HG02885 (cell line): Measurements from ENCODE around the gene YIPF3.
"Not testable (repeated sequence)": the region's sequence is repeated elsewhere in the genome, so short reads cannot be mapped to it uniquely, and the experiment has no call there.

Experiments used
- ATAC-seq: cut with Tn5 transposase; IDR thresholded peaks from one replicate; pipeline ENCODE4 v1.9.1; 2021; ENCODE audit warnings: mild to moderate bottlenecking; ENCODE audit not compliant: unreplicated experiment, poor library complexity

YIPF3 gene

DNA sequence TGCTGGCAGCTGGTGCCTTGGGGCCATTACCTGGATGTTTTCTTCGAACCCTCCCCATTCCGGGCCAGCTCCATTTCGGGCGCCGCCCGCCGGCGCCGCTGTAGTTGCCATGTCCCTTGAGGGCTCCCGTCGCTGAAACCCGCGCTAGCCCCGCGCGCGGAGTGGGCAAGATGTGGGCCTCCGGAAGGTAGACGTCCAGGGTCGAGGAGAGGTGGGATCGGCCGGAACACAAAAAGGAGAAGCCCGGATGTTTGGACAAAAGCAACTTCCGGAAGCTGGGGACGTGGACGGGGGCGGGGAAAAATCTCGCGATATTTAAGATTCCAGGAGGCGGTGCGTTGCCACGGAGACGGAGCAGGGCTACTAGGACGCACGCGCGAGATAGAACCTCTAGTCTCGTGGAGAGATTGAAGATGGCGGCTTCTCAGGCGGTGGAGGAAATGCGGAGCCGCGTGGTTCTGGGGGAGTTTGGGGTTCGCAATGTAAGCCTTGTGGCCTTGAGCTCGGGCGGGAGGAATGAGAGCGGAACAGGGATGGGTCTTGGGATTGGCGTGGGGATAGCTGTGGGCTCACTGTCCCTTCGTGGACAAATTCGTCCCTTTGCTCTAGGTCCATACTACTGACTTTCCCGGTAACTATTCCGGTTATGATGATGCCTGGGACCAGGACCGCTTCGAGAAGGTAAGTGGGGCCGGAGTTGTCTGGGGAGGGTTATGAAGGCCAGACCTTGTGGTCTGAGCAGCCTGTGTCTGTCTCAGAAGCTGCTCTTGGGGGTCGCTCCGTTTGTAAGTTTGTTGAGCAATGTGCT is at the start of gene YIPF3, which contains the start of gene POLR1C:
TSS of gene YIPF3 (minus strand) at position 230 of the 808 bp plus-strand sequence. CDS start at position 111, 119 bp downstream.
TSS of gene POLR1C (plus strand) at position 393 of the 808 bp plus-strand sequence. CDS start at position 414, 21 bp downstream.
- peak; percentile 92 for ATAC-seq

DNA sequence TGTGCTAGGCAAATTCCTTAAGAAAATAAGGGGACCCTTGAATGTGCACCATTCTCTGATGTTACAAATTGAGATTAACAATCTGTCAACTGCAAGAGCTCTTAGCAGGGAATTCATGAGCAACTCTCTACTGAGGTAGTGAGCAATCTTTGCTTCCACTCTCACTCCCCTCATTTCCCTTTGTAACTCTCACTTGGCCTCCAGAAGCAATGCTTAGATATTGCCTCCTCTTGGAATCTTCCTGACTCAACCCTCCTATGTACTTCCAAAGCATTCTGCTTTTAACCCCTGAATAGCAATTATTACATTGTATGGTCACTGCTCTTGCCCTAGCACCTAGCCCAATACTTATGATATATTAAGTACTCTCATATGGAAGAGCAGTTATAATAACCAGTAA is 42.6 kb upstream of the YIPF3 start:
- ATAC-seq, result no peak

DNA sequence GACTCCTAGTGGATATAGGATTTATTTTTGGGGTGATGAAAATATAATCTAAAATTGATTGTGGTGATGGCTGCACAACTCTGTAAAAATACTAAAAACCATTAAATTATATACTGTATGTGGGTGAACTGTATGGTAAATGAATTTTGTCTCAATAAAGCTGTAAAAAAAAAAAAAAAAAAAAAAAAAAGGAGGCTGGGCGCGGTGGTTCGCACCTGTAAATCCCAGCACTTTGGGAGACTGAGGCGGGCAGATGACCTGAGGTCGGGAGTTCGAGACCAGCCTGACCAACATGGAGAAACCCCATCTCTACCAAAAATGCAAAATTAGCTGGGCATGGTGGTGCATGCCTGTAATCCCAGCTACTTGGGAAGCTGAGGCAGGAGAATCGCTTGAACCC is 40.9 kb upstream of the YIPF3 start:
- ATAC-seq, result not testable (repeated sequence)

DNA sequence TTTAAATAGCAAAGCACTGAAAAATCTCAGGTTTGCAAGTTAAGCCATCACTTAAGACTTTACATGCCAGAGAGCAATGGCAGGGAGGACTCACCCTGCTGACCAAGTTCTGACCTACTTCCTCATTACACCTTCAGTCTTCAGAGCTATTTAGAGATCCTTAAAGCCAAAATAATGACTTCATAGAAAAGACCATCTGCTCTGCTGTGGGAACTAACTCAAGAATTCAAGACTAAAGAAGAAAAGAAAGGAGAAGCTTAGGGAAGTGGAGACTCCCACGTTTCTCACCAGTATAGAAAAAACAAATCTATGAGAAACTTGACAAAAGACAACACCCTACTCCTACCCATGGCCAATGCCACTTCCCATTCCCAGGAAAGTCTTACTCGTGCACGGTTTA is 30.5 kb upstream of the YIPF3 start:
- ATAC-seq, result no peak

DNA sequence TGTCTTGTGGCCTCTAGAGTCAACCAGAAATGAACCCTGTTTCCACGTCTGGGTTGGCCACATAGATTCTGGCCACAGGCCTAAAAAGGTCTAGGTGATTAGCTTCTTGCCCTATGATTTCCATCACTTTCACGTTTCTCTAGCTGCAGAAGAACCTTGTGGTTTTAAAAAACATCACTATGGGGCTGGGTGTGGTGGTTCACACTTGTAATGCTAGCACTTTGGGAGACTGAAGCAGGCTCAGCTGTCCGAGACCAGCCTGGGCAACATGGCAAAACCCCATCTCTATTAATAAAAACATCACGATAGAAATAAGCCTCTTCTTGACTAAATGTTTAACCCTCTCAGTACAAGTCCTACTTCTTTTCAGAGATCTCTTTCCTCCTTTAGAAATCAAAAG is 27.7 kb upstream of the YIPF3 start:
- ATAC-seq, result no peak

DNA sequence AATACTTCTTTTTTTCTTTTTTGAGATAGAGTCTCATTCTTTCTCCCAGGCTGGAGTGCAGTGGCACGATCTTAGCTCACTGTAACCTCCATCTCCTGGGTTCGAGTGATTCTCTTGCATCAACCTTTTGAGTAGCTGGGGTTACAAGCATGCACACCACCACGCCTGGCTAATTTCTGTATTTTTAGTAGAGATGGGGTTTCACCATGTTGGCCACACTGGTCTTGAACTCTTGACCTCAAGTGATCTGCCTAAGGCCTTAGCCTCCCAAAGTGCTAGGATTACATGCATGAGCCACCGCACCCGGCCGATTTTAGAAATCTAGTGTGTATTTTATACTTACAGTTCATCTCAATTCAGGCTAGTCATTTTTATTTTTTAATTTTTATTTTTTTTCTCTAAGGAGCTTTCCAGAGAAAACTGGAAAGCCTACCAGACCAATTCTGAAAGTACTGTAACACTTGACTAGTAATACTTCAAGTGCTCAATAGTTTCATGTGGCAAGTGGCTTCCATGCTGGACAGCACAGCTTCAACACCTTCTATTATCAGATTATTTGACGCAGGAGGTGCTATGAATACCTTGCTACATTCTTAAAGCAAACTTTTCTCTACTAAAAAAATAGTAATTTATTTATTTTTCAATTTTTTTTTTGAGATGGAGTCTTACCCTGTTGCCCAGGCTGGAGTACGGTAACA is 25.2 kb upstream of the YIPF3 start:
- no peak for ATAC-seq

DNA sequence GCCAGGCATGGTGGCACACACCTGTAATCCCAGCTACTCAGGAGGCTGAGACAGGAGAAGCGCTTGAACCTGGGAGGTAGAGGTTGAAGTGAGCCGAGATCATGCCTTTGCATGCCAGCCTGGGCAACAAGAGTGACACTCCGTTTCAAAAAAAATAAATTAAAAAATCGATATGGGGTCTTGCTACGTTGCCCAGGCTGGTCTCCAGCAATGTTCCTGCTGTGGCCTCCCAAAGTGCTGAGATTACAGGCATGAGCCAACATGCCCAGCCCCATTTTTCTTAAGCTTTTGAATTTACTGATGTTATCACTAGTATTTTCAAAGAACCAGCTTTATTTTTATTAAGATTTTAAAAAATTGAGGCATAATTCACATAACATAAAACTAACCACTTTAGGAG is 23.8 kb upstream of the YIPF3 start:
- ATAC-seq, result no peak

DNA sequence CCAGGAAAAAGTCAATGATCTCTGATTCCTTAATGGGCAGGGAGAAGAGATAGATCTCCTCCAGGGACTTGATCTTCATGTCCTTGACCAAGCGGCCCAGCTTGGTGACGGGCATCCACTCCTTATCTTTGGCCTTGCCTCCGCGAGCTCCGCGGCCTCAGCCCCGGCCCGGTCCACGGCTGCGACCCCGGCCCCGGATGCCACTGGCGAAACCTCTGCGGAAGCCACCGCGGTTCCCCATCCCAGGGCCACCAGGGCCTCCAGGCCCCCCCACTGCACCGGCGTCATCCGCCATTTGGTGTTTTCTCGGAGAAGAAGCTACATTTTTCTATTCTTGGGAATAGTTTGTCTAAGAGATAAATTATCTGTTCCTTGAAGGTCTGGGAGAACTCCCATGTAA is 22.7 kb upstream of the YIPF3 start:
- not testable (repeated sequence) for ATAC-seq

DNA sequence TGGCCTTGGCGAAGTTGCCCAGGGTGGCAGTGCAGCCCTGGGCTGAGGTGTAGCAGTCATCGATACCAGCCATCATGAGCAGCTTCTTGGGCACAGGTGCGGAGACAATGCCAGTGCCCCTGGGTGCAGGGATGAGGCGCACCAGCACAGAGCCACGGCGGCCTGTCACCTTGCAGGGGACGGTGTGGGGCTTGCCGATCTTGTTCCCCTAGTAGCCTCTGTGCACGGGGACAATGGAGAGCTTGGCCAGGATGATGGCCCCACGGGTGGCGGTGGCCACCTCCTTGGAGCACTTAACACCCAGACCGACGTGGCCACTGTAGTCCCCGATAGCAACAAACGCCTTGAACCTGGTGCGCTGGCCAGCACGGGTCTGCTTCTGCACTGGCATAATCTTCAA is 22.3 kb upstream of the YIPF3 start:
- ATAC-seq, result not testable (repeated sequence)

DNA sequence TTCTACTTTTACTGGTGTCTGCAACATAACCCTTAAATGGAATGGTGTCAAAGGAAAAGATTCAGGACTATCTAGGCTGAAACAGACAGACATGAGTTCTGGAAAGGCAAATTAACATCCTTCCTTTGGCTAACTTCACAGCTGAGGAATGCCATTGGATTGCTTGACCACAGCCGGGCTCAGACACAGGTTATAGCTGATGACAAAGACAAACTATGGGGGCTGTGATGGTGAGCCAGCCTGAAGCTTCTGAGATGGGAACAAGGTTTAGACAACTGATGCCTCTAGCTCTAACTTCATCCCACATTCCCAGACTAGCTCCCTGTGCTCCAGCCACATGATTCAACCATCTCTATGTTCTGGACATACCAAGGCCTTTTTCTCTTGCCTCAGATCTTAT is 15.5 kb upstream of the YIPF3 start:
- no peak for ATAC-seq

DNA sequence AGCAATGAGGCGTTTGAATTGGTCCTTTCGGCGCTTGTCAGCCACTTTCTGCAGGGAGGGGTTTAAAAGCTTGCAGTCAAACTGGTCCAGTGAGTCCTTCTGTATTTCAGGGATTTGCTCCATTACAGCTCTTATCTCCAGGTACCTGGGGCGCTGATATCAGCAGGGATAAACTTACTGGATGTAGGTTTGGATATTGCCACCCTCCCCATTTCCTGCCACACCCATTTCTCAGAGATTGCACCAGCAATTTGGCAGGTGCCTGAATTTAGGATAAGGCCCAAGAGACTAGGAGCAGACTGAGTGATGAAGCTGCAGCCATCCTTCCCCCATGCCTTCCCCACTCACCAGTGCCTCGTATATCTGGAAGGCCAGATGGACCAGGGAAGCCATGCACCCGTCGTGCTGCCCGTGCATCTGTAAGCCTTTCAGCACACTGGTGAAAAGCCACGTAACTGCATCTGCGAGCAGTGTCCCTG is 7.8 kb upstream of the YIPF3 start:
- ATAC-seq, result no peak

DNA sequence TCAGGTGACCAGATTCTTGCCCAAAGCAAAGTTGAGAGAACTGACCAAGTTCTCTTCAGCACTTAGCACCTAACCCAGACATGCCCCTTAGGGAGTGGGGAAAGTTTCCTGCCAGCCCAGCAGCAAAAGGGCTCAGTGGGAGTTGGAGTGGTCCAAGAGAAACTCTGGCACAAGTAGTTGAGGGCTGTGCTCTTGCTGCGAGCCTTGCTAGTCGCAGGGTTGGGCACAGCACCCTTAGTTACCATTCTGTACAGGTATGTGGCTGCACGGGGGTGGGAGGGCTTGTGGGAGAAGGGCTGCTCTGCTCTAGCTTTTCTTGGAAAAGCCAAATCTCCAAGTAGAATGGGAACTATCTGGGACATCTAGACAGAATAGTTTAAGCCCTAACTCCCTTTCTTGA is 6.6 kb upstream of the YIPF3 start:
- no peak for ATAC-seq

DNA sequence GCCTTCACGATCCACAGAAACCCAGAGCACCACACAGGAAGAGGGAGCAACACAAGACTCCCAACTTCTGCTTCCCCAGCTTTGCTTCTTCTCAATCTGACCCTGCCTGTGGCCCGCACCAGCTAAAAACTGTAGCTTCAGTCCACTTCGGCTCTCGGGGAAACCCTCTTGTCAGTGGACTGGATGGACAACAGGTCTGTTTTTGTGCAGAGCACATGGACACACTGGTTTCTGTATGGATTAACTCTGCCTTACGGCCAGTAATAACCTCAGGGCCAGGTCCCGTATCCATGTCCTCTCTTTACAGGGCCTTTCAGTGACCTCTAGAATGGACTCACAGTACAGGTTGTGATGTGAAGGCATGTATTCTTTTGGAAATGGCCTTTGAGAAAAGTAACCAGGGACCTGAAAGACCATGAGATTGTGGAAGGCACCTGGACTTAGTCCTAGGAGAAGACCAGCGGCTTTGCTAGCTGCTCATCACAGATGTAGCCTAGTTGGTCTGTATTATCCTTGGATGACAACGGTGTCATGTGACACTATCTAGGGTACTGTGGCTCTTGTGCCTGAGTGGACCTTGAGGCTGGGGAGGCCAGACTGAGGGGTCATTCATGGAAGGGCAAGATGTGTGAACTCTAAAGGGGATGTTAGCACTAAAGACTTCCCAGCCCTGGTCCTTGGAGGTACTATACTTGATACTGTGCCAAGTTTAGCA is 6.0 kb upstream of the YIPF3 start:
- no peak for ATAC-seq

DNA sequence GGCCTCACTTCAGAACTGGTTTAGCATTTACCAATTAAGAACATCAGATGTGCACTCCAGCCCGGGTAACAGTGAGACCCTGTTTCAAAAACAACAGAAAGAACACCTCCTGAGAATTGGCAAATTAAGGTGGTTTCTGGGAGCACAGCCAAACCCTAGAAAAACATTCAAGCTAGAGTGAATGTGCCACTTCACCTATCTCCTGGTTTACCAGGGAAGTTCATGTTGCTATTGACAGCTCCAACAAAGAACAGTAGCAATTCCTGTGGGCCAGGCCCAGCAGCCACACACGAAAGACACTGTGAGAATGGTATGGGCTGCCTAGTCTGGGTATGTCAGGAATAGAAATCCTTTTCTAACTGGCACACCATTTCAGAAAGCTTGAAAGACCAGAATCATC is 5.1 kb upstream of the YIPF3 start:
- no peak for ATAC-seq

DNA sequence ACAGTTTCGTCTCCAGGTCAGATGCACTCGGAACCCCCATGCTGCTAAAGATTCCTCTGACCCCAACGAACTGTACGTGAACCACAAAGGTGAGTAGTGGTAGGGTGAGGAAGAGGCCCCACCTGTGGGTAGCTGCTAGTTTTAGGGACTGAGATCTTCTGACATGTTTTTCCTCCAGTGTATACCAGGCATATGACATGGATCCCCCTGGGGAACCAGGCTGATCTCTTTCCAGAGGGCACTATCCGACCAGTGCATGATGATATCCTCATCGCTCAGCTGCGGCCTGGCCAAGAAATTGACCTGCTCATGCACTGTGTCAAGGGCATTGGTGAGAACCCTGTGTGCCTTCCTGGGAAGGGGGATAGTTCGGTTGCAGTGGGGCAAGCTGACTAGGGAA is 3.4 kb upstream of the YIPF3 start:
- ATAC-seq, result no peak

DNA sequence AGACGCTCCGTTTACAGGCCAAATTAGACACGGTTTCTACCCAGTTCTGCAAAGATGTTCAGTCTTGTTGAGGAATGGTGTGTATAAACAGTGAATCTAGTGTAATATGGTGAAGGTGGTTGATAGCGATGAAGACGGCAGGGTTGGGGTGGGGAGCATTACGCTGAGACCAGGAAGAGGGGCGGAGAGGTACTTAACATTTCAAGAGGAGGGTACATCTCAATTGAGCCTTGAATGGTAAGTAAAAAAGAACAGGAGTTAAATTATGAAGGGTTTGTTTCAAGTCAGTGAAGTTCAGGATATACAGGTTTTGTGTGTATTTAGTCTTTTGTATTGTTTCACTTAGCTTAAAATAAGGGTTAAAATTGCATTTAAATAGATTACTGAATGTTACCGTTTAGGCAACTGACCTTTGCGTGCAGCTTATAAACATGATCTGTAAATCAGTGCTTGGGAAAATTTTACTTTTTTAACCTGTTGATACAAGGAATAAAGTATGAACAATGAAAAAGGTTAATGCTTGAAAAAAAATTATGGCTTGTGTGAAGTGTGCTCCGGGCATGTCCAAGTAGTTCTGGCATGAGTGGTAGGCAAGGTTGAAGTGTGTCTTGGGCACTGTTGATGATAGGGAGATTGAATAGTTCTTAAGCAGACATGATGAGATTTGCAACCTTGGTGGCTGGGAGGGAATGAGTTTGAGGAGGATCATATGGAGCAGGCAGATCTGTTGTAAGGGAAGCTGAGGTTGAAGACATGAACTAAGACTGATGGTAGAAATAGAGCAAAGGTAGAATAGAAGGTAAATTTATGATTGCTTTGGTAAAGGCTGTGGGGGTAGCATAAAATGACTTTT is 1.0 kb upstream of the YIPF3 start:
- no peak for ATAC-seq

DNA sequence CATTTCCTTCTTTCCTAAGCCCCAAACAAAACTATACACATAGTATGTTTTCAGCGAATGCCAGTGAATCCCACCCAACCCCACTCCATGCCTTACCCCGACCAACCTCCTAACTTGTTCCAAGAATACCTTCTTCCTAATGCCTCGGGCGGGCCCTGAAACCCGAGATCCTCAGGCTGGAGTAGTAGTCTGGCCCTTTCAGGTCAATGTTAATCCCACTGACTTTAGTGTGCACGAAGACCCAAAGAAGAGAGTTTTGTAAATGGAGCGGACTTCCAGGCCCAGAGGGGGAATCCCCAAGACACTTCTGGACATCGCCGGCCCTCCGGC is 394 bp downstream of the YIPF3 start:
- ATAC-seq, result no peak

DNA sequence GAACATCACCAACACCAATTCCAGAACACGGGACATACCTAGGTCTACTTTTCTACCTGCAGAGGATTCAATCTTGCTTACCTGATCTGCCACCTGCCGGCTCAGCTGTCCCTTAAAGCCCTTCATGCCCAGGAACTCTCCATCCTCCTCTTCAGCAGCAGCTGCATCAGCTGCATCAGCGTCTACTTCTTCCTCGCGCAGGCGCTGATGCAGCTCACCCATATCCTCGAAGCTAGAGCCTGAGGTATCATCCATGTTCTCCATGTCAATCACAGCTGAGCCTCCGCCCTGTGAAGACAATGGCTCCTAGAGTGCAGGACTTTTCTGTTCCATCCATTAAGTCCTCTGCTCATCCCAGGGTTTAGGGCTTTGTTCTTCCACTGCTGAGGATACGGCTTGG is 918 bp downstream of the YIPF3 start:
- no peak for ATAC-seq

DNA sequence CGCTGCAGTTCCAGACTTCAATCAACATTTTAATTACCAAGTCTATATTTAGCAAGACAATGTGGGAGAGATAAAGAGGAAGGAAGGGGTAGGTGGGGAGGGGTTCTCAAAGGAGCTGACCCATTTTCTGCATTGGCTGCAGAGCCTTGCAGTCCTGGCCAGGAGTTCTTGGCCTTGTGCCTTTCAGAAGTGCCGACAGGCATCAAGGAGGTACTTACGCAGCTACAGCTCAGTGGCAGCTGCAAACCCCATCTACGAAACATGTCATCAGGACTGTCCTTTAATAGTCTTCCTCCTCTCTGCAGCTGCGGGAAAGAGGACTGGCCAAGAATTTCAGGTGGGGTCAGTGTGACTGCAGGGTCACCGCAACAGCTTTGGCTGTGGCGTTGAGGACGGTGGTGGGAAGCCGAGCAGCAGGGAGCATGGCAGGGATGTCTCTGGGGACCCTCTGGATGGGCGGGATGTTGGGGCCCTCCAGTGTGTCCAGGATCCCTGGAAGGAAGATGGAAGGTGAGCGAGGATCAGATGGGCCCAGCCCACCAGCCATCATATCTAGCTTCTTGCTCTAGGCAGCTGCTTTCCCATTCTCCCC is 4.8 kb downstream of the YIPF3 start:
- no peak for ATAC-seq

DNA sequence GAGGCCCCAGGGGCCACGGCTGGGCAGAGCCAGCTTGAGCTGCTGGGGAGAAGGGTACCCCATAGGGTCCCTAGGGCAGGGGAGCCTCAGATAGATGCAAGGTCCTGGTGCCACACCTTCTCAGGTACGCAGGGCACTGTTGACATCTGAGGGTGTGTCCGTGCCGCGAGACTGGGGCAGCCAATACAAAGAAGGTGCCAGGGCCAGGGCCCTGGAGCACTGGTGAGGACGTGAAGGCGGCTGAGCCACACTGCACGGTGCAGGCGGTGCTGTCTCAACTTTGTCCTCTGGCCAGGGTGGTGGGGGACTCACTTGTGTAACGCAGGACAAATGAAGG is 5.9 kb downstream of the YIPF3 start:
- no peak for ATAC-seq
